CD4-positive, CD25-positive, alpha-beta regulatory T cell (primary cell): Measurements from ENCODE around the gene CXXC1. TPM values are rescaled to one million over a fixed set of nuclear protein-coding genes. Genes with fewer than 3 reads are reported as not detected.
"Not testable (repeated sequence)": the region's sequence is repeated elsewhere in the genome, so short reads cannot be mapped to it uniquely, and the experiment has no call there.

Experiments
- ATAC-seq, 2 donors: fragments of 150-1000 bp; cut with Tn5 transposase; one replicate each; pipeline ENCODE4 v1.10.0; 2021; ENCODE audit warnings: low read depth in 2 of 2, moderate number of reproducible peaks in 2 of 2, moderate library complexity in 1 of 2
- DNase-seq, 3 donors: peaks; one replicate each; pipeline versions ENCODE4 v3.0.0 to v3.0.0-alpha.2; 2012 to 2022; ENCODE audit warnings: mixed read lengths in 1 of 3
- H3K27ac ChIP-seq: one replicate; pipeline ENCODE4 v1.7.0; 2013; ENCODE audit warnings: mild to moderate bottlenecking, low read length; ENCODE audit not compliant: insufficient read depth, poor library complexity, severe bottlenecking
- H3K27me3 ChIP-seq: one replicate; pipeline ENCODE4 v1.7.0; 2013; ENCODE audit warnings: low read length; ENCODE audit not compliant: control insufficient read depth, insufficient read depth
- H3K36me3 ChIP-seq: one replicate; pipeline ENCODE4 v1.7.0; 2013; ENCODE audit warnings: mild to moderate bottlenecking, low read length, moderate library complexity; ENCODE audit not compliant: control insufficient read depth, insufficient read depth
- H3K4me1 ChIP-seq: 2 replicates; pipeline ENCODE4 v1.7.0; 2013; ENCODE audit warnings: mild to moderate bottlenecking, low read length; ENCODE audit not compliant: insufficient read depth, control insufficient read depth, poor library complexity, severe bottlenecking
- H3K4me3 ChIP-seq: one replicate; pipeline ENCODE4 v1.7.0; 2013; ENCODE audit warnings: low read depth, mild to moderate bottlenecking, low read length, moderate library complexity
- H3K9me3 ChIP-seq, 2 experiments: 1 replicate in 1 of 2; 2 replicates in 1 of 2; pipeline ENCODE4 v1.7.0; 2013; ENCODE audit warnings: low read length in 2 of 2, mild to moderate bottlenecking in 1 of 2, moderate library complexity in 1 of 2; ENCODE audit not compliant: control insufficient read depth in 2 of 2
- H3K27ac Mint-ChIP-seq, 3 donors: one replicate each; pipeline ENCODE4 v1.8.0; 2020 to 2022; ENCODE audit warnings: mild to moderate bottlenecking in 3 of 3, mixed read lengths in 3 of 3, moderate library complexity in 2 of 3
- H3K27me3 Mint-ChIP-seq: one replicate; pipeline ENCODE4 v1.8.0; 2022; ENCODE audit warnings: mild to moderate bottlenecking, mixed read lengths
- H3K36me3 Mint-ChIP-seq: one replicate; pipeline ENCODE4 v1.8.0; 2020; ENCODE audit warnings: mixed read lengths
- H3K4me1 Mint-ChIP-seq, 4 donors: one replicate each; pipeline ENCODE4 v1.8.0; 2020 to 2022; ENCODE audit warnings: mixed read lengths in 4 of 4, mild to moderate bottlenecking in 1 of 4
- H3K4me3 Mint-ChIP-seq, 4 donors: one replicate each; pipeline ENCODE4 v1.8.0; 2020 to 2022; ENCODE audit warnings: mild to moderate bottlenecking in 4 of 4, mixed read lengths in 4 of 4, moderate library complexity in 3 of 4
- H3K9me3 Mint-ChIP-seq, 7 donors: one replicate each; pipeline ENCODE4 v1.8.0; 2020 to 2022; ENCODE audit warnings: mixed read lengths in 7 of 7, mild to moderate bottlenecking in 3 of 7, moderate library complexity in 2 of 7
- polyA plus RNA-seq, 4 donors: library from polyadenylated mRNA; unstranded; fragments of 300-500 nt; fragmentation: Illumina TruSeq; gene quantifications; one replicate each; pipeline ENCODE4 v1.2.3, GENCODE V29; 2021
- total RNA-seq: library from RNA; stranded (reverse); gene quantifications from one replicate; pipeline ENCODE4 v1.2.3, GENCODE V29; 2022

CXXC1 gene
- total and polyA plus RNA-seq, 5 donors from 2014 or later, result 52.9 to 141 (median 66.4) TPM

DNA sequence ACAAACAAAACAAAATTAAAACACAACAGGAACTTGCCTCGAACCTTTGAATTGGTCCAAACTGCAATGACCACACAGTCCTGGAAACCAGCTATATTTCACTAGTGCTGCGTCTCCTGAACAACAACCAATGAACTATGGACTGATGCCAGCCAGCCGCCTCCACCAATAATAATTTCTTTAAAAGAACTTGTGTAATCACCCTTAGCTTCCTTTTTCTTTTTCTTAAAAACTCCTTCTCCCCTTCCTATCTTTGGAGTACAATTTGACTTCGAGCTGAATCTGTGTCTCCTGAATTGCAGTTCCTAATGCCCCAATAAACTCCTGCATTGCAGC lies 1.6 kb upstream of the CXXC1 start:
- H3K4me3 Mint-ChIP-seq, result peak overlapping the region; percentile 29 to 83 (median 69)
- peaks cover 5% of the 10 kb centered on the region for H3K27me3 Mint-ChIP-seq
- H3K36me3 Mint-ChIP-seq, result peaks cover 23% of the 10 kb centered on the region
- peak overlapping the region; percentile 69 to 89 (median 69) for H3K27ac Mint-ChIP-seq
- H3K4me1 Mint-ChIP-seq, result peaks cover 0 to 32% (median 15%) of the 10 kb centered on the region in 4 donors
- Histone ChIP-seq H3K4me1 (peaks cover 14% of the 10 kb centered on the region), H3K9me3 (no peaks in the 10 kb centered on the region), H3K4me3 (no peak overlapping the region), H3K27me3 (peaks cover 2% of the 10 kb centered on the region), H3K27ac (peak overlapping the region; percentile 96), H3K36me3 (peaks cover 15% of the 10 kb centered on the region)
- no peak for ATAC-seq
- H3K9me3 Mint-ChIP-seq, result no peaks in the 10 kb centered on the region
- no peak for DNase-seq

DNA sequence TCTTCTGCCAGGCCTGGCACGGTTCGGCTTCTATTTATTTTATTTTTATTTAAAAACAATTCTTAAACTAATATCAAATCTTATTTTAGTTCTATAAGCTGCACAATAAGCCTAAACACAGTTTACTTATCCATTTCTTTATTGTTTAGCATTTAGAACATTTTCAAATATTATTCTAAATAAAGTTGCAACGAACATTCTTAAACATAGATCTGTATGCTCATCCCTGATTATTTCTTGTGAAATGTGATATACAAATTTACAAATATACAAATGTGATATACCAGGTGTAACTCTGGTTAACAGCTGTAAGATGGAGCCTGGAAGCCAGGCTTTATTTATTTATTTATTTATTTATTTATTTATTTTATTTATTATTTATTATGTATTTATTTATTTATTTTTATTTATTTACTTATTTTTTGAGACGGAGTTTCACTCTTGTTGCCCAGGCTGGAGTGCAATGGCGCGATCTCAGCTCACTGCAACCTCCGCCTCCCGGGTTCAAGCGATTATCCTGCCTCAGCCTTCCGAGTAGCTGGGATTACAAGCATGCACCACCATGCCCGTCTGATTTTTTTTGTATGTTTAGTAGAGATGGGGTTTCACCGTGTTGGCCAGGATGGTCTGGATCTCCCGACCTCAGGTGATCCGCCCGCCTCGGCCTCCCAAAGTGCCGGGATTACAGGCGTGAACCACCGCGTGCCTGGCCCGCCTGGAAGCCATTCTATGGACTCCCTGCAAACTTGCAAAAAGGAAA lies 1.0 kb upstream of the CXXC1 start:
- not testable (repeated sequence) for DNase-seq, H3K9me3 ChIP-seq, H3K27me3 ChIP-seq, H3K9me3 Mint-ChIP-seq, H3K27me3 Mint-ChIP-seq, ATAC-seq
- Mint-ChIP-seq H3K27ac (peak overlapping the region; percentile 99 to 100 (median 100)), H3K36me3 (peaks cover 28% of the 10 kb centered on the region), H3K4me3 (peak overlapping the region; percentile 94 to 100 (median 98)), H3K4me1 (peaks cover 0 to 37% (median 16%) of the 10 kb centered on the region in 4 donors)
- Histone ChIP-seq H3K27ac (peak overlapping the region; percentile 96), H3K36me3 (peaks cover 20% of the 10 kb centered on the region), H3K4me1 (peaks cover 14% of the 10 kb centered on the region), H3K4me3 (peak overlapping the region; percentile 93)

DNA sequence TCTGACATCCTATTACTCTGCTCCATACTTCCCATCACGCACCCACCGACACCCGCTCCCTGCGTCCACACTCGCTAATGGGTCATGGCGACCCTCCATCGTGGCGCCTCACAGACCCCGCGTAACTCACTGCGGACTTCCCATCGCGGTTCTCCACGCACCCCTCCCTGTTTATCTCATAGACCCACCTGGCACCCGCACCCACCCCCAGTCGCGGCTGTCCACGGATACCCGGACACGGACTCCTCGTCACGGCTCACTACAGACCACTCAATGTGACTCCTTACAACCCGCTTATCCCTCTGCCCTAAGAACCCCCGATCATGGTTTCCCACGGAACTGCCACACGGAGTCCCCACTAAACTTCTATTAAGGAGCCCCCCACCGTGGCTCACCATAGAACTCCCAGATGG lies 458 bp downstream of the CXXC1 start:
- peak overlapping the region; percentile 93 for H3K4me3 ChIP-seq
- H3K36me3 ChIP-seq, result peaks cover 28% of the 10 kb centered on the region
- H3K27me3 Mint-ChIP-seq, result no peaks in the 10 kb centered on the region
- ATAC-seq (no peak), DNase-seq (no peak)
- H3K27ac Mint-ChIP-seq, result peak overlapping the region; percentile 99 to 100 (median 100)
- no peaks in the 10 kb centered on the region for H3K27me3 ChIP-seq
- no peaks in the 10 kb centered on the region for H3K9me3 Mint-ChIP-seq
- peak overlapping the region; percentile 94 to 100 (median 98) for H3K4me3 Mint-ChIP-seq
- H3K27ac ChIP-seq, result peak overlapping the region; percentile 96
- peaks cover 39% of the 10 kb centered on the region for H3K36me3 Mint-ChIP-seq
- peaks cover 18% of the 10 kb centered on the region for H3K4me1 ChIP-seq
- H3K9me3 ChIP-seq, result no peaks in the 10 kb centered on the region
- peaks cover 0 to 47% (median 18%) of the 10 kb centered on the region in 4 donors for H3K4me1 Mint-ChIP-seq

DNA sequence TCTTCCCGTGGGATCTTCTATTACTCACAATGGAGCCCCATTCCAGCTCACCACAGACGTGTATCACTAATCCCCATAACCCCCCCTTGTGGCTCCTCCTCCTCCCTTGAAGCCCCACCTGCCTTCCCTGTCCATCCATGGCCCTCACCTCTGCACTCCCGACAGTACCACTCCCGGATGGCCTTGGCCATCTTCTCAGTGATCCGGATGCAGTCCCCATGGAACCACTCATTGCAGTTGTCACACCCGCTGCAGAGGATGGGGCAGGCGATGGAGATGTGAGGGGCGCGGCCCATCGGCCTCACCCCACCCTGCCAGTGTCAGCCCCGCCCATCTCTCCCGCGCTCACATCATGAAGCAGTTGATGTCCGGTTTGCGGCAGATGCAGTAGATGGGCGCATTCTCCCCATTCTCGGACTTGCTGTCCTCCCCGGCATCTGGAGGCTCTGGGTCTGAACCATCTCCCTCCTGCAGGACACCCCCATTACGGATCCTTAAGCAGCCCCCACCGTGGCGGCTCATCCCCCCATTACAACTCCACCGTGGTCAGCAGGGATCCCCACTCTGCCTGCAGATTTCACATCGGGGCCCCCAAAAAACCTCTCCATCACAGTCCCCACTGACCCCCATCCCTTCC lies 983 bp downstream of the CXXC1 start:
- Histone ChIP-seq H3K9me3 (no peaks in the 10 kb centered on the region), H3K4me3 (peak overlapping the region; percentile 93), H3K36me3 (peaks cover 28% of the 10 kb centered on the region), H3K4me1 (peaks cover 21% of the 10 kb centered on the region), H3K27me3 (no peaks in the 10 kb centered on the region), H3K27ac (peak overlapping the region; percentile 96)
- no peak for ATAC-seq
- Mint-ChIP-seq H3K9me3 (no peaks in the 10 kb centered on the region), H3K27me3 (no peaks in the 10 kb centered on the region), H3K27ac (peak overlapping the region; percentile 66 to 100 (median 99)), H3K4me1 (peaks cover 0 to 50% (median 19%) of the 10 kb centered on the region in 4 donors), H3K36me3 (peaks cover 39% of the 10 kb centered on the region), H3K4me3 (peak overlapping the region; percentile 94 to 100 (median 98))
- DNase-seq, result peak in 1 of 3 donors; percentile 34

DNA sequence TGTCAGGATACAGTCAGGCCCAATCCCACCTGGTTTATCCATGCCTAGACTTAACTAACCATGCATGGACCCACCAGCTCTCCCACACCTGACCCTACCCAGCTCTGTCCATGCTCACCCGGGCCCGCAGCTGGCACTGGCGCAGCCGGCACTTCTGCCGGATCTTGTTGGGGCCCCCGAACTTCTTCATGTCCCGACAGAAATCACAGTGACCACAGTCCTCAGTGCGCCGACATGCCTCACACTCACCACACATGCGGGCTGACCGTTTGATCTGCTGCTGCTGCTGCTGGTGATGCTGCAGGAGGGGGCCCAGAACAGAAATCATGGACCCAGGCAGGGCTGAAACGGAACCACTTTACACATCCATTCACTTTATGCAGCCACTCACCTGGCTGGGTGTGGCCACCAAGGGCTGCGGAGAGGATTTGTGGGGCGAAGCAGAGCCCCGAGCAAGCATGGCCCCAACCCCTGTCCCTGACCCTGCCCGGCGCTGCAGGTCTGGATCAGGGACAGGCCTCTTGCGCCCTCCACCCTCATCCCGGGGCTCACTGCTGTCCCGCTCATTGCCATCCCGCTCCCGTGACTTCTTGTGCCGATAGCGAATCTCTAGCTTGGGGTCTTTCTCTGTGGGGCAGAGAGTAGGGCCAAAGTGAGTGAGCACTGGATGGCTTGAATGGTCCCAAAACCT lies 1.7 kb downstream of the CXXC1 start:
- H3K27me3 Mint-ChIP-seq, result no peaks in the 10 kb centered on the region
- H3K36me3 ChIP-seq, result peaks cover 28% of the 10 kb centered on the region
- H3K27ac ChIP-seq, result no peak overlapping the region
- no peak overlapping the region for H3K4me3 ChIP-seq
- ATAC-seq (no peak), DNase-seq (no peak)
- H3K4me1 Mint-ChIP-seq, result peaks cover 0 to 56% (median 22%) of the 10 kb centered on the region in 4 donors
- H3K9me3 ChIP-seq, result no peaks in the 10 kb centered on the region
- no peaks in the 10 kb centered on the region for H3K9me3 Mint-ChIP-seq
- peak overlapping the region in 2 of 3 donors; percentile 66 to 83 for H3K27ac Mint-ChIP-seq
- peaks cover 26% of the 10 kb centered on the region for H3K4me1 ChIP-seq
- no peaks in the 10 kb centered on the region for H3K27me3 ChIP-seq
- peaks cover 39% of the 10 kb centered on the region for H3K36me3 Mint-ChIP-seq
- H3K4me3 Mint-ChIP-seq, result peak overlapping the region; percentile 96 to 100 (median 100)

DNA sequence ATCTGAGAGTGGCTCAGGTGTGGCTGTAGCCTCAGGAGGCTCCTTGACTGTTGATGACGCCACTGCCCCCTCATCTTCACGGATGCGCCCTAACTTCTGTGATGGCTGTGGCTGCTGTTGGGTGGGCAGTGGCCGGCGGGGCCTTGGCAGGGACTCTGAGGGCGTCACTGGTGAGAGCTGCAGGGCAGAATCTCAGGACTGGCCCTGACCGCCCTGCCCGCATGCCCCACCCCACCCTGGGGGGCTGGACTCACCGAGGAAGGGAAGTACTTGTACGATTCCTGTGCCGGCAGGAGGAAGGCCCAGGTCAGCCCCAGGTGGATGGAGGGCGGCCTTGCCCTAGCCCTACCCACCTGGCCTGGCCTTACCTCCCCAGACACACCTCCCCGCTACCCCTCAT lies 2.4 kb downstream of the CXXC1 start:
- H3K27me3 ChIP-seq, result no peaks in the 10 kb centered on the region
- no peaks in the 10 kb centered on the region for H3K9me3 Mint-ChIP-seq
- peak overlapping the region; percentile 33 to 100 (median 54) for H3K4me3 Mint-ChIP-seq
- peaks cover 0 to 64% (median 29%) of the 10 kb centered on the region in 4 donors for H3K4me1 Mint-ChIP-seq
- ATAC-seq (no peak), DNase-seq (no peak)
- peaks cover 34% of the 10 kb centered on the region for H3K4me1 ChIP-seq
- no peak overlapping the region for H3K27ac Mint-ChIP-seq
- no peak overlapping the region for H3K4me3 ChIP-seq
- no peak overlapping the region for H3K27ac ChIP-seq
- peaks cover 28% of the 10 kb centered on the region for H3K36me3 ChIP-seq
- H3K36me3 Mint-ChIP-seq, result peaks cover 39% of the 10 kb centered on the region
- no peaks in the 10 kb centered on the region for H3K27me3 Mint-ChIP-seq
- H3K9me3 ChIP-seq, result no peaks in the 10 kb centered on the region

DNA sequence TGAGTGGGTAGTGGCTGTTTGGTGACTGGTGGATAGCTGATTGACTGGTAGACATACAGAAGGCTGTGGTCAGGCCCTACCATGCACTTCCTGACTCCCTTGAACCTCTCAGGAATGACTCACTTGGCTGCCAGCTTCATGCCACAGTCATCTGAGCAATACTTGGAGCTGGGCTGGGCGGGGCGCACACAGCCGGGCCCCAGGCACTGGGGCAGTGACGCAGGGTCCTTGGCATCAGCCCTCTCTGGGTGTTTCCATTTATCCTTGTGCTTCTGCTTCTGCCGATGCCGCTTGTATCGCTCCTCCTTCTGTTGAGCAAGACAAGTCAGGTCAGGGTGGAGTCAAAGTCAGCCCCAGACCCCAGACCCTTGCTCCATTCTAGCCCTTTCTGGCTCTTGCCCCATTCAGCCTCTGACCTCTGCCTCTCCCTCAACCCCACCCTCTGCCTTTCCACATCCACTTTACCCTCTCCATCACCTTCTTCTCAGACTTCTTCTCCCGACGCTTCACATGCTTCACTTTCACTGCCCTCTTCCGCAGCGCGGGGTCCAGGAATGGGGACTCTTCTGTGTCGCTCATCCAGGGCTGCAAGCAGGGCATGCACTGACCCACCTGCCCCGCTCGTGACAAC lies 3.1 kb downstream of the CXXC1 start:
- Histone ChIP-seq H3K36me3 (peaks cover 28% of the 10 kb centered on the region), H3K27me3 (no peaks in the 10 kb centered on the region), H3K9me3 (no peaks in the 10 kb centered on the region), H3K4me3 (no peak overlapping the region), H3K27ac (no peak overlapping the region), H3K4me1 (peaks cover 41% of the 10 kb centered on the region)
- no peak for ATAC-seq
- Mint-ChIP-seq H3K27ac (peak overlapping the region in 1 of 3 donors; percentile 84), H3K9me3 (no peaks in the 10 kb centered on the region), H3K4me1 (peaks cover under 1 to 70% (median 32%) of the 10 kb centered on the region in 4 donors), H3K36me3 (peaks cover 39% of the 10 kb centered on the region), H3K4me3 (peak overlapping the region; percentile 33 to 100 (median 66)), H3K27me3 (no peaks in the 10 kb centered on the region)
- DNase-seq, result no peak
